Measurements from ENCODE around the gene GSG1L.
"Not testable (repeated sequence)": the region's sequence is repeated elsewhere in the genome, so short reads cannot be mapped to it uniquely, and the experiment has no call there.

Gene GSG1L

DNA sequence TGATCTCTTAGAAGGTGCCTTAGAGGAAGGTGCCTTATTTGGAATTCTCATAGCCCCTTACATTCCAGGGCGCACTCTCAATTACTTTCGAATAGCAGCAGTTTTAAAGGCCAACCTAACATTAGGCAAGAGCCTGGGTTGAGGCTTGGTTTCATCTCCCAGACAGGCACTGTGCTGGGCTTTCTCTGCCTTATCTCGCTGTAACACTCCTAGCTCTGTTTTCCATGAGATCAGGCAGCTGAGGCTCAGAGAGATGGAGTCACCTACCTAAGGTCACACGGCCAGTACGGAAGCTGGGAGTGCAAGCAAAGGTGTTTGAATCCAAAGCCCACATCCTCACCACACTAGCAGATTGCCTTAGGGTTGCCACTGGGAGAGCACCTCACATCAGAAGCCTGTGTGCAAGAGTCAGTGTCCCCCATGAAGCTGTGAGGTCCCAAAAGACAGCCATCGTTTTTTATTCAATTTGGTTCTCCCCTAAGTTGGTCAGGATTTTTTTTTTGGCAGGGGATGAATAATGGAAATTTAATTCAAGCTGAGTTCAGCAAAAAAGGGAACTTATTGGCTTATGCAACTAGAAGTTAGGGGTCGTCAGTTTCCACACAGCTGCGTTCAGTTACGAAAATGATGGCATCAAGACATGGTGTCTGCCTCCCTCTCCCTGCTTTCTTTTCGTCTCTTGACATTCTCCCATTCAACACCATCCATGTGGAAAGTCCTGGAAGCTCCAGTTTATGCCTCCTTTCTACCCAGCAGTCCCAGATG, 307.1 kb downstream of the GSG1L start:
- DNase-seq (ENCODE audit: low read depth): no peak
- H3K4me3 ChIP-seq (ENCODE audit: low read depth, low read length): no peak overlapping the region

DNA sequence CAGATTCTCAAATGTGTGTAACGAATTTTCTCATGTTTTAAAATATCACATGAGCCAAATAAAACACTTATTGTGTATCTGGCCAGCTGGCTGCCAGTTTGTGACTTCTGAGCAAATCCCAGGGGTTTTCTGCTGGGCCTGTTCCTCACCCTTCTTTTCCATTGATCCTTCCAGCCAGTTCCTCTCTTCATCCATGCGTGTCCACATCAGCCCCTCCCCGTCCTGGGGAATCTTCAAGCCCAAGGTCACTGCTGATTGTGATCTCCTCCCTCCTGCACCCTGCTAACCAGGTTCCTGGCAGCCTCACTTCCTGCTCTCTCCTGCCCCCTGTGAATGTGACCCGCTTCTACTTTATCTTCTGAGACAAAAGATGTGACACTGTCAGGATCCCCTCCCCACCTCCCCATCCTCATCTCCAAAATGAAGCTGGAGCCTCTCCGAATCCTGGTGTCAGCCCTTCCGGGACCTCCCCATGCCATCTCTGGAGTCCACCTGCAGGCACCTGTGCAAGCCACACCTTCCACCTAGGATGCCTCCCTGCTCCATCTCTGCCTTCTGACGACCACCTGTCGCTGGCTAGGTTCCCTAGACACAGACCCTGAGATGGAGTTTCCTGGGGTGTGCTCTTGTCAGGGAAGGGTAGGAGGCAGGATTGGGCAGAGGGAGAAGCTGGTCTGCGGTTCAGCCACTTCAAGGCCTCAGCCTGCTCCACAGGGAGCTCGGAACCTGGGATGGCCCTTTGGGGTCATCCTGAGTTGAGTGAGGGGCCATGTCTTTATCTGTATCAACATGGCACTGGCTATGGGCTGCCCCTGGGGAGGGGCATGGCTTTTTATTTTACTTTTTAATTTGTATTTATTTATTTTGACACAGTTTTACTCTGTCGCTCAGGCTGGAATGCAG, 308.5 kb downstream of the GSG1L start:
- DNase-seq (ENCODE audit: low read depth): no peak
- H3K4me3 ChIP-seq (ENCODE audit: low read depth, low read length): no peak overlapping the region

DNA sequence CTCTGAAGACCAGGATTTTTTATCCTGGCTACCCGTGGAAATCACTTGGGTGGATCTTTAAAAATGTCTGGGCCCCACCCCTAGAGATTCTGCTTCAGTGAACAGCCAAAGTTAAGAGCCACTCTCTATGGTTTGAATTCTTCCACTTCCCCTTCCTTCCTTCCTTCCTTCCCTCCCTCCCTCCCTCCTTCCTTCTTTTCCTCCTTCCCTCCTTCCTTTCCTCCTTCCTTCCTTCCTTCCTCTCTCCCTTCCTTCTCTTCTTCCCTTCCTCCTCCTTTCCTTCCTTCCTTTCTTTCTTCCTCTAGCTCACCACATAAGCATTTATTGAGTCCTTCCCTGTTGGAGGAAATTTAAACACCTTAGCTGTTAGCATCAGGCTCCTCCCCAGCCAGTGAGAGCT, 310.0 kb downstream of the GSG1L start:
- no peak overlapping the region for H3K4me3 ChIP-seq (ENCODE audit: low read depth, low read length)
- no peak for DNase-seq (ENCODE audit: low read depth)

DNA sequence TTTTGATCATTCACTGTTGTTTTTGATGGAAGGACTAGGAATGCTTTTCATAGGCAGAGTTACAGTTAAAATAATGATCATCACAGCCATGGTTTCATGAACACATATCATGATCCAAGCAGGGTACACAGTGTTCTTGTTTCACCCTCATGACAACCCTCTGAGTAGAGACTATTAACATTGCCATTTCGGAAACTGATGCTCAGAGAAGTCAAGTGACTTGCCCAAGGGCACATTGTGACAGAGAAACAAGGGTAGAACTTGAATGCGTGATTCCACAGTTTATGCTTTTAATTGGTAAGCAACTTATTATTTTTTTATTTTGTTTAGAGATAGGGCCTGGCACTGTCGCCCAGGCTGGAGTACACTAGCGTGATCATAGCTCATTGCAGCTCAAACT, 311.3 kb downstream of the GSG1L start:
- H3K4me3 ChIP-seq (ENCODE audit: low read depth, low read length): no peak overlapping the region
- DNase-seq (ENCODE audit: low read depth): no peak

DNA sequence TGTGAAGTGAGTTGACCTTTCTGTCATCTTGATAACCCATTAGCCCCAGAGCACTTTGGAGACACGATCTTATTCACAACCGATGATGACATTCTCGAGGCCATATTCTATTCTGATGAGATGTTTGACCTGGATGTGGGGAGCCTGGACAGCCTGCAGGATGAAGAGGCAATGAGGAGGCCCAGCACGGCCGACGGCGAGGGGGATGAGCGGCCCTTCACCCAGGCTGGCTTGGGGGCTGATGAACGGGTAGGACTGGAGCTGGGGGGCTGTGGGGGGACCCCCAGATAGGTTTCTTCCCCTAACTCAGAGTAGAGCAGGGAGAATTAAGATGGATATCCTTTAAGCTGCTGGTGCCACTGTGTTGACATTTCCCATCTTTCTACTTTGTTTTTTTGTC, 311.8 kb downstream of the GSG1L start:
- DNase-seq (ENCODE audit: low read depth): no peak
- no peak overlapping the region for H3K4me3 ChIP-seq (ENCODE audit: low read depth, low read length)

DNA sequence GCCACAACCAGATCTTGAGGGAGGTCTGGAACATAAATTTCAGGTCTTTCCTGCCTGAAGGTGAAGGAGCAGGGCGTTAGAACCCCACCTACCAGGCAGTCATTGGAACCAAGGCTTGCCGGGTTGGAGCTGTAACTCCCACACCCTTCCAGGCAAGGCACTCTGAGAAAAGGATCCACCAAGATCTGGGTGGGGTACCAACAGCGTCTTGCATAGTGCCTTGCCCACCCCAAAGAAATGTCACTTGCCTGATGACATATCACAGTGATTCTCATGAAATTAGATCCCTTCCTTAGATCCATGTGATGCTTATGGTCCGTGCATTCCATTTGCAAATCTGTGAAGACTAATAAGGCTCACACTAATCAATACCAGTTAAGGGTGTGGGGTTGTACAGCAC, 312.3 kb downstream of the GSG1L start:
- H3K4me3 ChIP-seq (ENCODE audit: low read depth, low read length): no peak overlapping the region
- DNase-seq (ENCODE audit: low read depth): no peak

DNA sequence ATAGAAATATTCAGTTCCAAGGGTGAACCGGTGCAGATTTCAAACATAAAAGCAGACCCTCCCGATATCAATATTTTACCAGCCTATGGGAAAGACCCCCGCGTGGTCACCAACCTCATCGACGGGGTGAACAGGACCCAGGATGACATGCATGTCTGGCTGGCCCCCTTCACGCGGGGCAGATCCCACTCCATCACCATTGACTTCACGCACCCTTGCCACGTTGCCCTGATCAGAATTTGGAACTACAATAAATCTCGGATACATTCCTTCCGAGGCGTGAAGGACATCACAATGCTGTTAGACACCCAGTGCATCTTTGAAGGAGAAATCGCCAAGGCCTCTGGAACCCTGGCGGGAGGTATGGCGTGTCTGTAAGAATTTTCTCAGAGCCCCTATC, 313.6 kb downstream of the GSG1L start:
- H3K4me3 ChIP-seq (ENCODE audit: low read depth, low read length): no peak overlapping the region
- no peak for DNase-seq (ENCODE audit: low read depth)

DNA sequence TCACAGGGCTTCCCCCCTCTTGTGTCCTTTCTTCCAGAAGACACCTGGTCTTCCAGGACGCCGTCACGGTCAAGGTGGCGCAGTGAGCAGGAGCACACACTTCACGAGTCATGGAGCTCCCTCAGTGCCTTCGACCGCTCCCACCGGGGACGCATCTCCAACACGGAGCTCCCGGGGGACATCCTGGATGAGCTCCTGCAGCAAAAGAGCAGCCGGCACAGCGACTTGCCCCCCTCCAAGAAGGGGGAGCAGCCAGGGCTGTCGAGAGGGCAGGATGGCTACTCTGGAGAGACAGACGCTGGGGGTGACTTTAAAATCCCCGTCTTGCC, 314.0 kb downstream of the GSG1L start:
- DNase-seq (ENCODE audit: low read depth): no peak
- no peak overlapping the region for H3K4me3 ChIP-seq (ENCODE audit: low read depth, low read length)

DNA sequence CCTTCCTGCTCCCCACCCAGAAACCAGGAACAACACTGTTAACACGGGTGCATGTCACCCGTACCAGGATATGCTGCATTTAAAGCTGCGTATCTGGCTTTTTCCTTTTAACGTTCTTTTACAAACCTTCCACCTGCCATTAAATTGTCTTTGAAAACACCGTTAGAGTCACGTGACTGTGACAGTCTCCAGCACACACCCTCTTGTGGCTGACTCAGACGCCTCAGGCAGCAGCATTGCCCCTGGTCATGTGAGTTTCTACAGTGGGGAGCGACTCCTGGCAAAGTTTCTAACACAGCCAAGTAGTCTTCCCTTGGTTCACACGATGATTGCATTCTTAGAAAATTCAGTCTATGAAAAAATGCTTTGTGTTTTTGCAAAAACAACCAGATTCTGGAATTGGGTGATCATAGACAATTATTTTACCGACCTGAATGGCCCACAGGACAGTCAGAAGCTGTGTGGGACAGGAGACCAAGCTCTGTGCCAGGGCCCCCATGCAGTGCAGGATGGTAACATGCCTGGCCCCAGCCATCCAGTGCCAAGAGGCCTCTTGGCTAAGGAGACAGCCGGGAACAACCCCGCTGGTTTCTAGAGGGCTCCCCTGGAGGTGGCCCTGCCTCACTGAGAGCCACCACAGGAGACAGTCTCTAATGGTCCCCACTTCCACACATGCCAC, 314.5 kb downstream of the GSG1L start:
- H3K4me3 ChIP-seq (ENCODE audit: low read depth, low read length): no peak overlapping the region
- DNase-seq (ENCODE audit: low read depth): no peak

DNA sequence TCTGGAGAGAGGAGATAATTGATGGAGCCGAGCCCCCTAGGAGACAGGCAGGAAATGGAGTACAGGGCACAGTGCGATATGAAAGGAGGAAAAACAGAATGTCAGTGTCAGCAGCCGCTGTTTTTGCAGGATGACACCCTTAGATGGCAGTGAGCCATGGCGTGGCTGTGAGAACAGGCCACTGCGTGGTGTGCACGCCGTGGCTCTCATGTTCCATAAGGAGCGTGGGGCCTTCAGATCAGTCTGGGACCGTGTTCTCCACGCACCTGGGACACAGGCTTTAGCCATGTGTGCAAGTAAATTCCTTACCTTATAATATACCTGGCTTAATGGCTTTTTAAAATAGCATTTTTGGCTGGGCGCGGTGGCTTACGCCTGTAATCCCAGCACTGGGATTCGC, 315.6 kb downstream of the GSG1L start:
- no peak for DNase-seq (ENCODE audit: low read depth)
- no peak overlapping the region for H3K4me3 ChIP-seq (ENCODE audit: low read depth, low read length)

DNA sequence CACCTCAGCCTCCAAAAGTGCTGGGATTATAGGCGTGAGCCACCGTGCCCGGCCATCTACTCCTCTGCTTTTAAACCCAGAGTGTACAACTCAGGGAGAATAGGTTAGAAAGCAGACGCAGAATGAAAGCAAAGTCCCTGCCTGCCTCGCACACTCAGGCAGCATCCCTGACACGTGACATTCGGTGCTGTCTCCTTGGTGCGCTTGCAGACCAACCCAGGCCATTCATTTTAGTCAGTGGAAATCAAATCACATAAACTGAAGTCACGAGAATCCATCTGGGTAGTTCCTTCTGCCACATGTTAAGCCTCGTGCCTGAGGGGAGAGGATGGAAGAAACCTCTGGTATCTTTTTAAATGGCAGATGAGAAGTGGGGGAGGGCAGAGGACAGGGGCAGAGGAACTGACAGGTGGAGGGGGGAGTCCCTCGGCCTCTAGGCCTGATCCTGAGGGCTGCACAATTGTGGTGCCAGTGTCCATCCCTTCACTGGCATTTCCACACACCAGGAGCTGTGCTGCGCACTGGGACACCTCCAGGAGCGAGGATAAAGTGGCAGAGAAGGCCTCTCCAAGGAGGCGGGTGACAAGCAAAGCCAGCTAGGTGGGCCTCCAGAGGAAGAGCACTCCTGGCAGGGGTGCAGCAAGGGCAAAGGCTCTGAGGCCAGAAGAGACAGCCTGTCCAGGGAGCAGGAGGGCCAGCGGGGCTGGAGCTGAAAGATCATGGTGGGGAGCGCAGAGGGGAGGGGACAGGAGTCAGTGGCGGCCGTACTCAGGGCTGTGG, 317.2 kb downstream of the GSG1L start:
- DNase-seq (ENCODE audit: low read depth): no peak
- no peak overlapping the region for H3K4me3 ChIP-seq (ENCODE audit: low read depth, low read length)

DNA sequence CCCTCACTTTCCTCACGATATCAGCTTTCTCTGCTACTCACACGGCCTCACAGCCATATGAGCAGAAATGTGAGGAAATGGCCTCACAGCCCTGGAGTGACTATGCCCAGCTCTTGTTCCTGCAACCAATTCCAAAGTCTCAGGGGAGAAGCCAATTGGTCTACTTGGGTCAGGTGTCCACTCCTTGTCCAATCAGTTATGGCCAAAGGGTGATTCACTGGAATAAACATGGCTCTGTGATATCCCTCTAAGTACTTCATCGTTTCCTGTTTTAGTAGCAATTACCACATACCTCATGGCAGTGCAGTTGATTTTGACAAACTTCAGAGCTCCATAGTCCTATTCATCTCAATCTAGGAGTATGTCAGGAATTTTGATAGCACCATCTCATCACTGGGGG, 318.2 kb downstream of the GSG1L start:
- H3K4me3 ChIP-seq (ENCODE audit: low read depth, low read length): no peak overlapping the region
- DNase-seq (ENCODE audit: low read depth): no peak

DNA sequence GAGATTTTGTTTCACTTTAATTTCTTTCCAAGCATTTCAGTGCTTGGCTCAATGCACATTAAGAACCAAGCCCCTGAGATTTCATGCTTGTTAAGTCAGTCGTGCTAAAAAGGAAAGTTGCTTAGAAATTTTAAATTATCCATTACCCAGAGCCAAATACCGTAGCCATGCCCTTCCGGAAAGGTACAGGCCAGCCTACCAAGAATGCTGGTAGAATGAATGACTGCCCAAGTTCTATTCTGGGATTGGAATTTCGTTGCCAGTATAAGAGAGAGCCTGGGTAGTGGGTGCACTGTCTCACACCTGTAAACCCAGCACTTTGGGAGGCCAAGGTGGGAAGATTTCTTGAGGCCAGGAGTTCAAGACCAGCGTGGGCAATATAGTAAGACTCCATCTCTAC, 319.6 kb downstream of the GSG1L start:
- no peak for DNase-seq (ENCODE audit: low read depth)

DNA sequence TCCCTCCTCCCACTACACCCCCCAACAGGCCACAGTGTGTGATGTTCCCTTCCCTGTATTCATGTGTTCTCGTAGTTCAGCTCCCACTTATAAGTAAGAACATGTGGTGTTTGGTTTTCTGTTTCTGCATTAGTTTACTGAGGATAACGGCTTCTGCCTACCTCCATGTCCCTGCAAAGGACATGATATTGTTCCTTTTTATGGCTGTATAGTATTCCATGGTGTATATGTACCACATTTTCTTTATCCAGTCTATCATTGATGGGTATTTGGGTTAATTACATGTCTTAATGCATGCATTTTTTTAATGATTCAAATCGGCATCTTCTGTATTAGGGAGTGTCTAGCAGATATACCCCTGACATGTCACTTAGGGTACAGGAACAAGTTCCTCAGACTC, 320.5 kb downstream of the GSG1L start:
- DNase-seq (ENCODE audit: low read depth); H3K4me3 ChIP-seq (ENCODE audit: low read depth, low read length): not testable (repeated sequence)

More for the DNA sequence above, 319.6 kb downstream of the GSG1L start:
- no peak overlapping the region for H3K4me3 ChIP-seq (ENCODE audit: low read depth, low read length)

DNA sequence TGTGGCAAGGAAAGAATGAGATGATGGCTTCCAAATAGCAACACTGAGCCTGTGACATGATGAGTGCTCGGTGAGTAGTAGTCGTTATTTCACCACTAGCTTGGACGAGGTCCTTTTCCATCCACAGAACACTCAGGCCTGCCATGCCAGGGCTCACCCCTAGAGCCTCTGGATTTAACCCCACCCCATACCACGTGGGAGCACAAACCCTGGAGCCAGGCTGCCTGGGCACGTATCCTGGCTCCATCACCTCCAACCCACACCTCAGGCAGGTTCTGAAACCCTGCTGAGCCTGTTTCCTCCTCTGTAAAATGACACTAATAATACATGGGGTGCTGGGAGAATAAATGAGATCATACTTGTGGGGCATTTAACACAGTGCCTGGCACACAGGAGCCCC, 321.2 kb downstream of the GSG1L start:
- no peak overlapping the region for H3K4me3 ChIP-seq (ENCODE audit: low read depth, low read length)
- DNase-seq (ENCODE audit: low read depth): no peak

DNA sequence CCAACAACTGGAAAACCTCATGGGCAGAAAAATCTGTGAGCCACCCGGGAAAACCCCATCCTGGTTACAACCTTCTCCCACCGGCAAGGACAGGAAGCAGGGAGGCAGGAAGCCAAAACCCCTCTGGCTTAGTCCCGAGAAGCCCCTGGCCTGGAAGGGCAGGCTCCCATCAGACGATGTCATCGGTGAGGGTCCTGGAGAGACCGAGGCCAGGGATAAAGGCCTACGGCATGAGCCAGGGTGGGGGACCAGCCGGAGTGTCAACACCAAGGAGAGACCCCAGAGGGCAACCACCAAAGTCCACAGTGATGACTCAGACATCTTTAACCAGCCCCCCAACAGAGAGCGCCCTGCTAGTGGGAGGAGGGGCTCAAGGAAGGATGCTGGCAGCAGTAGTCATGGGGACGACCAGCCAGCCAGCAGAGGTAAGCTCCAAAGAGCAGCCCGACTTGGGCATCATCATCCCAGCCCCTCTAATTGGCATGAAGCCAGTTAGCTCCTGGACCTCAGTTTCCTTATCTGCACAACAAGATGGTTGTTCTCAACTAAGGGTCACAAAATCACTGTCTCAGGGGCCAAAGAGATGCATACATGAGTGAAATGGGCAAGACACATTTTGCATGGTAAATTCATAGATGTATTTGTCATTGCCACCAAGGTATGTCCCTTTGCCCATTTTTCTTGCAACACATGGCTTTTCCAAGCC, 322.9 kb downstream of the GSG1L start:
- no peak for DNase-seq (ENCODE audit: low read depth)
- no peak overlapping the region for H3K4me3 ChIP-seq (ENCODE audit: low read depth, low read length)

DNA sequence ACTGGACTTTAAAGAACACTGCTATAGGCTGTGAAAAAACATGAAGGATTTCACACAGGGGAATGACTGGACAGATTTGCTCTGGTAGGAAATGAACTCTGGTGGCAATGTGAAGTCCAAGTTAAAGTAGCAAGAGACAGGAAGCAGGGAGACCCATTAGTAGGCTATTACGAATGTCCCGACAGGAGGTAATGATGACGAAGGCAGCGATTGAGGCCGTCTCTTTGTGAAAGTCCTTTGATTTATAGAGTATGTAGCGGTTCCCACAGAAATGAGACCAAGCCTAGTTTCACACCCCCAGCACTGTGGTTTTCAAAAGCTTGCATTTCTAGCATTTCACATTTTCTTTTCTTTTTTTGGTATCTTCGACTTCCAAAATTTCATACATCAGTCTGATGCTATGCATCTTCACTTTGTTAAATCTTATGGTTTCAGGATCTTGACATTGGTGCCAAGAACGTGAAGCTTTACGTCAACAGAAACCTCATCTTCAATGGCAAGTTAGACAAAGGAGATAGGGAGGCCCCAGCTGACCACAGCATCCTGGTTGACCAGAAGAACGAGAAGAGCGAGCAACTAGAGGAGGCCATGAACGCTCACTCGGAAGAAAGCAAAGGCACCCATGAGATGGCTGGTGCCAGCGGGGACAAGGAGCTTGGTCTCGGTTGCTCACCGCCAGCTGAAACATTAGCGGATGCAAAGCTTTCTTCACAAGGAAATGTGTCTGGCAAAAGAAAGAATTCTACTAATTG, 323.7 kb downstream of the GSG1L start:
- DNase-seq (ENCODE audit: low read depth): no peak
- no peak overlapping the region for H3K4me3 ChIP-seq (ENCODE audit: low read depth, low read length)

DNA sequence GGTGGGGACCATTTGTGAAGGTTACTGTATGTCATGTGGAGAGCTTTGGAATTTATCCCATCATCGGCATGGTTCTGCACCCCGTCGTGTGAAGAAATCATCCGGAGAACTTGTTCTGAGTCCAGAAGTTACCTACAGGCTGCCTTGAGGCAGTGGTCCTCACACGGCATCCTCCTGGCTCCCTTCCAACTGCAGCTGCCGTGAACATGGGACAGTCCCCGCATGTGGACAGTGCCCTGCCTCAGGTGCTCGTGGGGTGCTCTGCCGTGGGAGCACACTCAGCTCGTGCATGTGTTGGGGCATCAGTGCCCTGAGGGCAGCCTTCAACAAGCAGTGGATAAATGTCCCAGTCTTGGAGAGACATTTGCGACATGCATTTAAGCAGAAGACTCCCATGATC, 324.9 kb downstream of the GSG1L start:
- DNase-seq (ENCODE audit: low read depth): no peak
- no peak overlapping the region for H3K4me3 ChIP-seq (ENCODE audit: low read depth, low read length)
